GM12865 (cell line): ENCODE measurements around the gene ZSCAN26.
"Not testable (repeated sequence)": the region's sequence is repeated elsewhere in the genome, so short reads cannot be mapped to it uniquely, and the experiment has no call there.

Experiments
- DNase-seq: peaks from one replicate; pipeline ENCODE4 v3.0.0; 2010; ENCODE audit warnings: low read depth
- H3K4me3 ChIP-seq: 2 replicates; pipeline ENCODE4 v1.5.1; 2011; ENCODE audit warnings: mild to moderate bottlenecking, low read depth, low read length, control low read depth
- CTCF ChIP-seq: IDR thresholded peaks from 2 replicates; pipeline ENCODE4 v1.5.1; 2011; ENCODE audit warnings: low read length, control low read depth, low read depth, inconsistent platforms; ENCODE audit not compliant: insufficient read depth; ENCODE audit errors: missing control alignments

ZSCAN26 gene

DNA sequence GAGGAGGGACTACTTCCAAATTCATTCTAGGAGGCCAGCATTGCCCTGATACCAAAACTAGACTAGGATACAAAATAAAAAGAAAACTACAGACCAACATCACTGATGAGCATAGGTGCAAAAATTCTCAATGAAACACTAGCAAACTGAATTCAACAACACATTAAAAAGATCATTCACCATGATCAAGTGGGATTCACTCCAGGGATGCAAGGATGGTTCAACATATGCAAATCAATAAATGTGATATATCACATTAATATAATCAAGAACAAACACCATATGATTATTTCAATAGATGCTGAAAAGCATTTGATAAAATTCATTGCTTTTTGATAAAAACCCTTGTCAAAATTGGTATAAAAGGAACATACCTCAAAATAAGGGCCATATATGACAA, 24.6 kb downstream of the ZSCAN26 start:
- no peak for TF ChIP-seq CTCF
- H3K4me3 ChIP-seq, result no peak overlapping the region
- DNase-seq, result no peak

- no peak overlapping the region for H3K4me3 ChIP-seq
- no peak for TF ChIP-seq CTCF
- no peak for DNase-seq
Measured at GRCh38 chr6:28295326-28295725, 28.4 kb downstream of the ZSCAN26 start.

- DNase-seq, result no peak
- no peak overlapping the region for H3K4me3 ChIP-seq
- no peak for TF ChIP-seq CTCF
Measured at GRCh38 chr6:28296520-28297060, 29.6 kb downstream of the ZSCAN26 start.

GRCh38 chr6:28303570-28303969, 36.6 kb downstream of the ZSCAN26 start:
- DNase-seq, result peak; percentile 24

GRCh38 chr6:28306363-28306762, 39.4 kb downstream of the ZSCAN26 start:
- not testable (repeated sequence) for H3K4me3 ChIP-seq, DNase-seq

More at GRCh38 chr6:28303570-28303969, 36.6 kb downstream of the ZSCAN26 start:
- no peak for TF ChIP-seq CTCF
- H3K4me3 ChIP-seq, result no peak overlapping the region

GRCh38 chr6:28311139-28311823, 44.3 kb downstream of the ZSCAN26 start:
- H3K4me3 ChIP-seq, result no peak overlapping the region
- no peak for TF ChIP-seq CTCF
- no peak for DNase-seq

DNA sequence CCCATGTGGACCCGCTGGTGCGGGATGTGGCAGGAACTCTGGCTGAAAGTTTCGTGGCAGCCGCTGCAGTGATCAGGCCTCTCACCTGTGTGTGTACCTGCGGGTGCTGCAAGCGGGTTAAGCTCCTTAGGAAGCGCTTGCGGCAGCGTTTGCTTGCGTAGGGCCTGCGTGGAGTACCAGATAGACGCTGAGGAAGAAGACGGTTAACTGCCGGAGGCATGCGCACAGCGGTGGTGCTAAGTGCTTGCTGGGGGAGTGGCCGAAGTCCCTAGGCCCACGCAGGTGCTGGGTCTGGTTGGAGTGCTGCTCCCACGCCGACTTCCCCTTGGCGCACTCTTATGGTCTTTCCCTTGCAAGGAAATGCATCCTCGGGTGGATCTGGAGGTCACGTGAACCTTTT, 46.0 kb downstream of the ZSCAN26 start:
- H3K4me3 ChIP-seq, result no peak overlapping the region
- DNase-seq, result no peak
- no peak for TF ChIP-seq CTCF
